Naive B cell (primary cell): ENCODE measurements around the gene GRIA2. TPM values are rescaled to one million over a fixed set of nuclear protein-coding genes. Genes with fewer than 3 reads are reported as not detected.

Source experiments
- ATAC-seq, 2 donors: fragments of 150-1000 bp; cut with Tn5 transposase; 2 replicates each; pipeline ENCODE4 v1.10.0; 2021; ENCODE audit warnings: low read depth in 2 of 2, mild to moderate bottlenecking in 2 of 2, moderate library complexity in 2 of 2
- DNase-seq: peaks from one replicate; pipeline ENCODE4 v3.0.0; 2022
- H3K27ac Mint-ChIP-seq, 6 donors: one replicate each; pipeline ENCODE4 v1.8.0; 2020 to 2022; ENCODE audit warnings: mild to moderate bottlenecking in 6 of 6, mixed read lengths in 6 of 6, moderate library complexity in 5 of 6, inconsistent platforms in 2 of 6
- H3K27me3 Mint-ChIP-seq, 3 donors: one replicate each; pipeline ENCODE4 v1.8.0; 2021 to 2022; ENCODE audit warnings: mixed read lengths in 3 of 3, mild to moderate bottlenecking in 1 of 3
- H3K36me3 Mint-ChIP-seq, 2 donors: one replicate each; pipeline ENCODE4 v1.8.0; 2020 to 2022; ENCODE audit warnings: mixed read lengths in 2 of 2, inconsistent platforms in 1 of 2, mild to moderate bottlenecking in 1 of 2
- H3K4me1 Mint-ChIP-seq, 3 donors: one replicate each; pipeline ENCODE4 v1.8.0; 2020 to 2022; ENCODE audit warnings: mixed read lengths in 3 of 3, inconsistent platforms in 1 of 3, mild to moderate bottlenecking in 1 of 3, moderate library complexity in 1 of 3
- H3K4me3 Mint-ChIP-seq, 8 donors: one replicate each; pipeline ENCODE4 v1.8.0; 2020 to 2022; ENCODE audit warnings: mild to moderate bottlenecking in 8 of 8, mixed read lengths in 8 of 8, moderate library complexity in 8 of 8, inconsistent platforms in 2 of 8
- H3K9me3 Mint-ChIP-seq, 7 donors: one replicate each; pipeline ENCODE4 v1.8.0; 2020 to 2022; ENCODE audit warnings: mixed read lengths in 7 of 7, mild to moderate bottlenecking in 5 of 7, inconsistent platforms in 2 of 7, moderate library complexity in 1 of 7
- polyA plus RNA-seq, 6 donors: library from polyadenylated mRNA; unstranded; fragments of 300-500 nt; fragmentation: Illumina TruSeq; gene quantifications; one replicate each; pipeline ENCODE4 v1.2.3, GENCODE V29; 2021; ENCODE audit warnings: low read depth in 6 of 6

The GRIA2 gene
- polyA plus RNA-seq, 6 donors from 2014 or later, result not detected

GRCh38 chr4:157280673-157281072, 60.1 kb downstream of the GRIA2 start:
- Mint-ChIP-seq H3K36me3 (no peaks in the 10 kb centered on the region), H3K27ac (no peak overlapping the region), H3K4me1 (no peaks in the 10 kb centered on the region), H3K27me3 (no peaks in the 10 kb centered on the region), H3K9me3 (peaks cover 0 to 6% (median 3%) of the 10 kb centered on the region in 7 donors), H3K4me3 (no peak overlapping the region)
- DNase-seq (no peak), ATAC-seq (no peak)

GRCh38 chr4:157282019-157282418, 61.5 kb downstream of the GRIA2 start:
- Mint-ChIP-seq H3K27me3 (no peaks in the 10 kb centered on the region), H3K9me3 (peaks cover 0 to 6% (median 3%) of the 10 kb centered on the region in 7 donors), H3K4me1 (no peaks in the 10 kb centered on the region), H3K4me3 (no peak overlapping the region), H3K27ac (no peak overlapping the region), H3K36me3 (no peaks in the 10 kb centered on the region)
- DNase-seq, result no peak
- no peak for ATAC-seq

GRCh38 chr4:157287445-157287844, 66.9 kb downstream of the GRIA2 start:
- no peaks in the 10 kb centered on the region for H3K27me3 Mint-ChIP-seq
- H3K36me3 Mint-ChIP-seq, result no peaks in the 10 kb centered on the region
- ATAC-seq (no peak), DNase-seq (no peak)
- H3K4me3 Mint-ChIP-seq, result no peak overlapping the region
- no peaks in the 10 kb centered on the region for H3K9me3 Mint-ChIP-seq
- H3K27ac Mint-ChIP-seq, result no peak overlapping the region
- H3K4me1 Mint-ChIP-seq, result no peaks in the 10 kb centered on the region

GRCh38 chr4:157290622-157291021, 70.1 kb downstream of the GRIA2 start:
- no peaks in the 10 kb centered on the region for H3K9me3 Mint-ChIP-seq
- H3K4me3 Mint-ChIP-seq, result no peak overlapping the region
- H3K4me1 Mint-ChIP-seq, result no peaks in the 10 kb centered on the region
- no peaks in the 10 kb centered on the region for H3K36me3 Mint-ChIP-seq
- H3K27me3 Mint-ChIP-seq, result no peaks in the 10 kb centered on the region
- DNase-seq (no peak), ATAC-seq (no peak)
- no peak overlapping the region for H3K27ac Mint-ChIP-seq

- Mint-ChIP-seq H3K36me3 (no peaks in the 10 kb centered on the region), H3K4me1 (no peaks in the 10 kb centered on the region), H3K4me3 (no peak overlapping the region), H3K9me3 (no peaks in the 10 kb centered on the region), H3K27me3 (no peaks in the 10 kb centered on the region), H3K27ac (no peak overlapping the region)
- DNase-seq (no peak), ATAC-seq (no peak)
Observed at GRCh38 chr4:157291071-157291470, 70.5 kb downstream of the GRIA2 start.

GRCh38 chr4:157293673-157294072, 73.1 kb downstream of the GRIA2 start:
- DNase-seq, result no peak
- Mint-ChIP-seq H3K27ac (no peak overlapping the region), H3K27me3 (no peaks in the 10 kb centered on the region), H3K4me1 (no peaks in the 10 kb centered on the region), H3K4me3 (no peak overlapping the region), H3K9me3 (peaks cover 0 to 11% (median 0%) of the 10 kb centered on the region in 7 donors), H3K36me3 (no peaks in the 10 kb centered on the region)
- no peak for ATAC-seq

GRCh38 chr4:157294575-157294974, 74.0 kb downstream of the GRIA2 start:
- ATAC-seq (no peak), DNase-seq (no peak)
- Mint-ChIP-seq H3K9me3 (peaks cover 0 to 14% (median 0%) of the 10 kb centered on the region in 7 donors), H3K27me3 (no peaks in the 10 kb centered on the region), H3K4me1 (no peaks in the 10 kb centered on the region), H3K27ac (no peak overlapping the region), H3K36me3 (no peaks in the 10 kb centered on the region), H3K4me3 (no peak overlapping the region)

GRCh38 chr4:157300701-157301100, 80.2 kb downstream of the GRIA2 start:
- Mint-ChIP-seq H3K27ac (no peak overlapping the region), H3K27me3 (no peaks in the 10 kb centered on the region), H3K36me3 (no peaks in the 10 kb centered on the region), H3K4me3 (no peak overlapping the region), H3K4me1 (no peaks in the 10 kb centered on the region), H3K9me3 (peaks cover 0 to 23% (median 0%) of the 10 kb centered on the region in 7 donors)
- DNase-seq, result no peak
- no peak for ATAC-seq

- Mint-ChIP-seq H3K27ac (no peak overlapping the region), H3K27me3 (no peaks in the 10 kb centered on the region)
Observed at GRCh38 chr4:157303471-157303960, 83.0 kb downstream of the GRIA2 start.

GRCh38 chr4:157304769-157305168, 84.2 kb downstream of the GRIA2 start:
- Mint-ChIP-seq H3K4me1 (no peaks in the 10 kb centered on the region), H3K4me3 (no peak overlapping the region), H3K27ac (no peak overlapping the region), H3K36me3 (no peaks in the 10 kb centered on the region), H3K9me3 (peaks cover 0 to 9% (median 0%) of the 10 kb centered on the region in 7 donors), H3K27me3 (no peaks in the 10 kb centered on the region)
- no peak for DNase-seq
- ATAC-seq, result no peak

More at GRCh38 chr4:157303471-157303960, 83.0 kb downstream of the GRIA2 start:
- no peak overlapping the region for H3K4me3 Mint-ChIP-seq
- H3K4me1 Mint-ChIP-seq, result no peaks in the 10 kb centered on the region
- peaks cover 0 to 14% (median 0%) of the 10 kb centered on the region in 7 donors for H3K9me3 Mint-ChIP-seq
- no peaks in the 10 kb centered on the region for H3K36me3 Mint-ChIP-seq
- DNase-seq (no peak), ATAC-seq (no peak)

GRCh38 chr4:157312702-157313101, 92.2 kb downstream of the GRIA2 start:
- no peaks in the 10 kb centered on the region for H3K36me3 Mint-ChIP-seq
- H3K9me3 Mint-ChIP-seq, result no peaks in the 10 kb centered on the region
- no peaks in the 10 kb centered on the region for H3K27me3 Mint-ChIP-seq
- DNase-seq (no peak), ATAC-seq (no peak)
- no peak overlapping the region for H3K4me3 Mint-ChIP-seq
- no peaks in the 10 kb centered on the region for H3K4me1 Mint-ChIP-seq
- no peak overlapping the region for H3K27ac Mint-ChIP-seq

- no peak overlapping the region for H3K4me3 Mint-ChIP-seq
- no peak overlapping the region for H3K27ac Mint-ChIP-seq
- H3K27me3 Mint-ChIP-seq, result no peaks in the 10 kb centered on the region
- no peaks in the 10 kb centered on the region for H3K4me1 Mint-ChIP-seq
- no peak for ATAC-seq
- H3K36me3 Mint-ChIP-seq, result no peaks in the 10 kb centered on the region
- DNase-seq, result no peak
- H3K9me3 Mint-ChIP-seq, result no peaks in the 10 kb centered on the region
Observed at GRCh38 chr4:157314906-157315305, 94.4 kb downstream of the GRIA2 start.

- DNase-seq (no peak), ATAC-seq (no peak)
- H3K27me3 Mint-ChIP-seq, result no peaks in the 10 kb centered on the region
- H3K9me3 Mint-ChIP-seq, result no peaks in the 10 kb centered on the region
- no peaks in the 10 kb centered on the region for H3K4me1 Mint-ChIP-seq
- H3K36me3 Mint-ChIP-seq, result no peaks in the 10 kb centered on the region
- no peak overlapping the region for H3K27ac Mint-ChIP-seq
- no peak overlapping the region for H3K4me3 Mint-ChIP-seq
Observed at GRCh38 chr4:157315968-157316367, 95.4 kb downstream of the GRIA2 start.

GRCh38 chr4:157320092-157320491, 99.6 kb downstream of the GRIA2 start:
- DNase-seq (no peak), ATAC-seq (no peak)
- no peaks in the 10 kb centered on the region for H3K36me3 Mint-ChIP-seq
- peaks cover 0 to 9% (median 0%) of the 10 kb centered on the region in 7 donors for H3K9me3 Mint-ChIP-seq
- H3K4me3 Mint-ChIP-seq, result no peak overlapping the region
- H3K27me3 Mint-ChIP-seq, result no peaks in the 10 kb centered on the region
- no peaks in the 10 kb centered on the region for H3K4me1 Mint-ChIP-seq
- H3K27ac Mint-ChIP-seq, result no peak overlapping the region

- ATAC-seq (no peak), DNase-seq (no peak)
- Mint-ChIP-seq H3K27ac (no peak overlapping the region), H3K27me3 (no peaks in the 10 kb centered on the region), H3K9me3 (peaks cover 0 to 7% (median 0%) of the 10 kb centered on the region in 7 donors), H3K36me3 (no peaks in the 10 kb centered on the region), H3K4me1 (no peaks in the 10 kb centered on the region), H3K4me3 (no peak overlapping the region)
Observed at GRCh38 chr4:157327666-157328065, 107.1 kb downstream of the GRIA2 start.
